ENCODE measurements around the gene COG3.

The COG3 gene

DNA sequence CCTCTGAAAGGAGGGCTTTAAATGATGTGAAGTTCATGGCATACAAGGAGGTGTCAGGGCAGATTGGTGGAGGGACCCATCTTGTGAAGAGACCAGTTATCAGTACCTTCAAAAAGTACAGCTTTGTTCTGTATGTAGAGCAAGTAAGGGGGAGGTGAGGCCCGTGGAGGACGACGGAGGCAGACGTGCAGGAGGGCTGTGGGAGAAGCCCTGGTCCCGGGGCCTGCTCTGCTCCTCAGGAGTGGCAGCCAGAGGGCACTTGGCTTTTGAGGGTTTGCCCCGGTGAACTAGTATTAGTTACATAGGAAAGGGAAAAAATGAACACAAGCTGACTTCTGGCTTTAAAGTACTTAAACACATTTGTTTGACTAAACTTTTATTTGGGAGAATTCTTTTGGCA lies 42.1 kb downstream of the COG3 start:
- DNase-seq: no peak

DNA sequence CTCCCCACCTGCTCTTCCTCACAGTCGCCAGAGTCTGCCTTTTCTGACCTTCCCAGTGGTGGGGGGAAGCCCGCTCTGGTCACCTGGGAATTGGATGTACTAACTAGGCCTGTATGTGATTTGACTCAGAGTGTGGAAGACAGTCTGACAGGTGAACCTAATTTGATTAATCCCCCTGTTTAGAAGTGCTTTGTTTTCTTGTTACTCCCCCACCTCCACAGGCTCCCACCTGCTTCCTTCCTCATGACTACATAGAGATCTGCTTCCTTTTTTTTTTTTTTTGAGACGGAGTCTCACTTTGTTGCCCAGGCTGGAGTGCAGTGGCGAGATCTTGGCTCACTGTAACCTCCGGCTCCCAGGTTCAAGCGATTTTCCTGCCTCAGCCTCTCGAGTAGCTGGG lies 44.0 kb downstream of the COG3 start:
- no peak for DNase-seq

DNA sequence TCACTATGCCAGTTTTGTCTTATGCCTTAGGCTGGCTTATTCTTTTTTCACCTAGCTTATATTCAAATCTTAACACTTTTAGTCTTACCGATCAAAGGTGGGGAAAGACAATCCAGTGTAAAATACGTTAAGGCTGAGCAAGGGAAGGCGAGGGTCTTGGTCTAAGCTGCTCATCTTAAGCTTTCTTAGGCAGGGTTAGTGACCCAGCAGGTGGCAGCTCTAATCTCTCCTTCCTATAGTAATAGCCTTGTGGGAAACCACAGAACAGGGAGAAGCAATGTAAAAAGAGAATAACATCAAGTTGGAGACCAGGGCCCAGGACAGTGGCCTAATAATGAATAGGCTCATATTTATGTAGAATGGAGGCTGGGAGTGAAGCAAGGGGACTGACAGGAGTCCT lies 45.9 kb downstream of the COG3 start:
- no peak for DNase-seq

DNA sequence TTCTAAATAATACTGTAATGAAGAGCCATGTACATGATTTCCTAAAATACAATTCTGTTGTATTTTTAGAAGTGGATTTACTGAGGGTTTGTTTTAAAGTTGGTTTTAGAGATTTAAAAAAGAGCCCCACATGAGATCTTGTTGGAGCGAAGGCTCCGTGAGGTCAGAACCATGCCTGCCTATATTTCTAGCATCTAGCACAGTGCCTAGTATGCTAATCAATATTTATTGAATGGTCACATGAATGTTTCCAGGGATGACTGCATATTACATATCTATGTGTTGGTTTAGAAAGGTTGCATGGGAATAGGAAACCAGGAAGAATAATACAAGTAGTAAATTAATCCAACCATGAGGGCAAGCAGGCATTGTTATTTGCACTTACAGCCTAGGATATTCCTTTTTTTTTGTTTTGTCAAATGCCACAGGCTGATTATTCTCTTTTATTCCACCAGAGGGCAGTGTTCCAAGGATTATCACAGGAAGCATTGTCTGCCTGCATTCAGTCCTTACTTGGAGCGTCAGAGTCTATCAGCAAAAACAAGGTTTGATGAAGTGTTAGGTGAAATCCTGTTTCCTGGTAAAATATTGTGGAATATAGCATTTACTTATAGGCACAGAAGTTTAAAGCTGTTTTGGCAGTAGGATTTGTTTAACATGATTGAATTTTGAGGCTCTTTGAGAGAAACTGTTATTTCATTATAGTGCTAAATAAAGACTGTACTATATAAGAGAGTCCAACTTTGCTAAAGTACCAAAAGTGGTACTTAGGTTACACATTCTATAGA lies 46.8 kb downstream of the COG3 start:
- DNase-seq: peak in 2 of 14 donors; percentile 1 to 30

DNA sequence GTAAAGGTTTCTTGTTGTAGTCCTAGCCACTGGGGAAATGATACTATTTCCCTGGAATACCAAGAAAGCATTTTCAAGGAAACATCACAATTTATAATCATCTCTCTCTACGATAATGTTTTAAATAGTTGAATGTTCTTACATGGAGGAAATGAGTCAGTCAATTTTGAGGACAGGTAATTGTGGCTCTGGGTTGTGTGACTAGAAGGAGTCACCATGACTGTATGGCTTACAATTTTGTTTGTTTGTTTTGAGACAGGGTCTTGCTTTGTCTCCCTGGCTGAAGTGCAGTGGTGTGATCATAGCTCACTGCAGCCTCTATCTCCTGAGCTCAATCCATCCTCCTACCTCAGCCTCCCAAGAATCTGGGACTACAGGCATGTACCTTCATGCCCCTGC lies 47.4 kb downstream of the COG3 start:
- DNase-seq: no peak

DNA sequence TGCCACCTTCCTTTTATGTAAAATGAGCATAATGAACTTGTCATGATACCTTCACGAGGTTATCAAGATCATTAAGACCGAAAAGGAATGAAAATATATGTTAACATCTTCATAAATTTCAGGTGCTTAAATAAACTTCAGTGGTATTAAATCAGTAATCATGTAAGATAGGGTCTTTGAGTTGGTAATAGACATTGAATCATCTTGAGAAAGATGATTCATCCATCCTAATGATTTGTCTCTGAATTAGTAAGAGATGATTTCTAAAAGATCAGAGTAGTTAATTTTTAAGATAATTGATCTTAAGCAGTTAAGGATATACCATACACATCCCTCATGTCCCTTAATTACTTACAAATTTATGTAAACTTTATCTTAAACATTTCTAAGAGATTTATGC lies 52.0 kb downstream of the COG3 start:
- DNase-seq: no peak

DNA sequence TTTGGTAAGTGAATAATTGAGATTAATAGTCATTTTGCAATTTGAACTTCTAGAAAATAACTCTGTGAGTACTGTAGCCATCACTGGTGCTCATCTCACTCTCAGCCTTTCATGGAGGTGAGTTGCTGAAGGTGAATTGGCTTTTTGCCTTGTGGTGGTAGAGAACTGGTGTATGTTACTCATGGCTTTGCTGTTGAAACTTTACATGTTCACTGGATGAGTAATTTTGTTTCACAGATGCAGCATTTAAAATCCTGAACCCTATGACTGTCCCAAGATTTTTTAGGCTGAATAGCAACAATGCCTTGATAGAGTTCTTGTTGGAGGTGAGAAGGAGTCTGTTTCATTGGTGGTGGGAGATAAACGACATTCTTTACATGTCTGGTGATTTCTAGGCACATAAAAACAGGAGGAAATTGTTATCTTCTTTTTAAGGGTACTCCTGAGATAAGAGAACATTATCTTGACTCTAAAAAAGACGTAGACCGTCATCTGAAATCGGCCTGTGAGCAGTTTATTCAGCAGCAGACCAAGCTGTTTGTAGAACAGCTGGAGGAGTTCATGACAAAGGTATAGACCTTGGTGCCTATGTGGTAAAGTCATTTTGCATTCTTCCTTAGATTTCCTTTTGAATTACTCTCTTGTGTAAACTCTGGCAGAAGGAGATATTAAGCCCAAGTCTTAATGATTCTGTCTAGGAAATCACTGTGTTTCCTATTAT lies 53.9 kb downstream of the COG3 start:
- DNase-seq: no peak

DNA sequence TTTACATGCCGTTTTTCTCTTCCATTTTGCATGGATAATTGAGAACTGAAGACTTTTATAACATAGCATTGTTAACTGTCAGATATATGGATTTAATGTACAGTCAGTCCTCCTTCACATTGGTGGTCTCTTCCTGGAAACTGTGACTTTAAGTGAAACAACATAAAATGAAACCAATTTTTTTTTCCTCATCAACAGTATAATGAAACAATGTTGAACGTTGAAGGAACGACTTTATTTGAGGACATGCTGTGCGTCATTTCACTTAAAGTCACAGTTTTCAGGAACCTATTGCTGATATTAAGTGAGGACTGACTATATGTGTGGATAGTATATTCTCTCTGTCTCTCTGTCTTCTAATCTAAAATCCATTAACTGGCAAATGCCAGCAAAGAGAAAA lies 54.8 kb downstream of the COG3 start:
- no peak for DNase-seq

DNA sequence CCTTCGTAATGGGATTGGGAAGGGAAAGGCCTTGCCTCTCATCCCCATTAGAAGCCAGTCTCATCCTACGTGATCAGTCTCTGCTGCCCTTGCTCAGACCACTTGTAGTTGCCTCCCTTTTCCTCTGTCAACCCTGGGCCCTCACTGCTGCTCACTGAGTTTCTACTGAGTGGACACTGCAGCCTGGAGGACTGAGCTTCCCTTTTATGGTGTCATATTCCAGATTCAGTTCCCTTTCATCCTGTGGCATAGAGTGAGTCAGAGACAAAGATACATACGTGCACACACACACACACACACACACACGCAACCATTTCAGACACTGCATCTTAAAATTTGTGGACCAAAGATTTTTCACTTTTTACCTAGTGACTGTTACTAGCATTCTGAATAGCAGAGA lies 56.6 kb downstream of the COG3 start:
- no peak for DNase-seq

DNA sequence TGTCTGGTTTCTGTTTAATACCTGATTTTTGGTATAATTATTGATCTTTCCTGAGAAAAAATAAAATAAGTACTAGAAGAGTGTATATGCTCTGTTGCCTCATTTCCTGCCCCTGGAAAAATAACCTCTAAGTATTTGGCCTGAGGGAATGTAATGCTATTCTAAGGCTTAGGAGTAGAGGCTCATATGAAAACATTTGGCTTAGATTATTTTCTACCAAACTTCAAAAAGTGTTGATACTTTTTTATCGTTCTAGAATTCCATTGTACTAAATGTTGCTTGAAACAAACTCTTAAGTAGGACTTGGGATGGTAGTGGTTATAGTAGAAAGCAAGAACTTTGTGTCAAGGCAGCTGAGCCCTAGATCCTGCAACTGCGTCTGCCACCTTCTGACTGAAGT lies 57.8 kb downstream of the COG3 start:
- no peak for DNase-seq

DNA sequence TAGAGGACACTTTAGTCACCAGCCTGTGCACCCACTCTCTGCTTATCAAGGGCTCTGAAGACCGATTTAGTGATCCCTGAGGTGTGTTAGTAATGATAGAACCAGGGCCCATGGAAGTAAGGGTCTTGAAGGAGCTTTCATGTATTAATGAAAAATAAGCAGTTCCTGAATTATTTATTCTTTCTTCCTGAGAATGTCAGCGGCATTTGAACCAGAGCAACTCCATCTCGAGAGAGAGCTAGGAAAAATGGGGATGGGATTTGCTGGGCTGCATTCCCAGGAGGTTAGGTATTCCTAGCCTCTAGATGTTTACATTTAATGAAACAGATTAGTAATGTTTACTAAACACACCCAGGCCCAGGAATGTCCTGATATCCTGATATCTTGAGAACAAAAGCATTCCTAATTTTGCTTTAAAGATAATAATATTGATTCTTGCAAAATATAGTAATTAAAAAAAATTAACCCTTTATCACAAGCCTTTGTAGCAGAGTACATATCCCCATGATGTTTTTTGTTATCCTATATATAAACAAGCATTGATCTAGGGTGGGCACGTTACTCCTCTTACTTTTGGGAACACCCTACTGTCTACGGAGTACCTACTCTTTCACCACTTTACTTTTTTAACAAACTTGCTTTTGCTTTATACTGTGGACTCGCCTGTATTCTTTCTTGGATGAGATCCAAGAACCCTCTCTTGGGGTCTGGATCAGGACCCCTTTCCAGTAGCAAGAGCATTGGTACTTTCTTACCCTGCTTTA lies 63.1 kb downstream of the COG3 start:
- no peak for DNase-seq

DNA sequence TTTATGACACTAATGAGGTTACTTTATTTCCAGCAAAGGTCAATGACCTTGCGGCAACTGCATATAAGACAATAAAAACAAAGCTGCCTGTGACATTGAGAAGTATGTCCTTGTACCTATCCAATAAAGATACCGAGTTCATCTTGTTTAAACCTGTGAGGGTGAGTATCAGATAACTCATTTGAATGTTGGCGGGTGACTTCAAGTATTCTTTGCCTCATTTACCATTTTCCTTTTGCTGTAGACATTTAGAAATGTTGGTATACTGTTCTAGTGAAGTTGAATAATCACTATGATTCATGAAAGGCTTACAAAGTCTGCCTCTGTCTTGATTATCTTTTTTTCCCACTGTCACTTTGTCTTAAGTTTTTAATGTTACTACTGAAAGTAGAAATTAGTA lies 65.0 kb downstream of the COG3 start:
- no peak for DNase-seq

DNA sequence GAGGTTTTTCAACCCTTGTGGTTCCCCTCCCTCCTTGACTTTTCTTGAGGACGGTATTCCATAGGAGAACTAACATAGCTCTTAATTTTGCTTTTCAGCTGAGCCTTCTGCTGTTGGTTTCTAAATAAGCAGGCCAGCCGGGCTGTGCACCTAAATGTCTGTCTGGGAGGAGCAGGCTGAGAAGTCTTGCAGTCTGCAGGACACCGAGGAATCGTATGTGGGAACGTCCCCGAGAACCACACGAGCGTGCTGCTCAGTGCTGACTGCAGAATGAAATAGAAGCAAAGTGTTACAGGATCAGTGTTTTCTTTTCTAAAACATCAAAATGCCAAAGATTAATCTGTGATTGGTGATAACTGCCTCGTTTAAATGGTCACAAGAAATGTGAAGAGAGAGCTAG lies 69.9 kb downstream of the COG3 start:
- DNase-seq: no peak

DNA sequence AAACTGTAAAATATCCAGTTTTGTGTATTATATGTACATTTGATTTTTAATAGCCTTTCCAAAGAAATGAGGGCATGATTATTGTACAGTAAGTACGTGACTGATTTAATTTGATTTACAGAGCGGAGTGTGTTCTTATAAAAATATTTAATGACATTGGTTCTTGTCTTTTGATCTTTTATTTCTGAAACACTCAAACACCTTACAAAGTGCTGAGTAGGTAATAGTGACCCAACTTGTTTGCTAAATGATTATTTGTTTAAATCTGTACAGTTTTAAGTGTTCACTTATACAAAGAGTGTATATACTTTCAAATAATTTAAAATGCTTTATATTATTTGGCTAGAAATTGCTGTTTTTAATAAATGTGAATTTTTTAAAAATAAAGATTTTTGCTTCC lies 71.5 kb downstream of the COG3 start:
- DNase-seq: no peak

DNA sequence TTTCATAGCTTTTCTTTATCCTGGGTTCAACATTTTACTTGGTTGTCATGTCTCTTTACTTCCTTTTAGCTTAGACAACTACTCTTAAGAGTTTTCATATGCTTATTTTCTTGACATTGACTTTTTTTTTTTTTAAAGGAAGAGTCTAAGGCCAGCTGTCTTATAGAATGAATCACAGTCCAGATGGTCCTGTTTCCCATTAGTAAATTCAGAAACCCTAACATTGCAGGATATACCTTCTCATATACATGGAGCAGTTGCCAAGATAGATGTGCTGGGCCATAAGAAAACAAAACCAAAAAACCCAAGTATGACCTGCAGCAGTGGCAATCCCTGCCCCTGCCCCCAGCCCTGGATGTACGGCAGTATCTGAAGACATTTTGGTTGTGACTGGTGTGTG lies 72.8 kb downstream of the COG3 start:
- no peak for DNase-seq

DNA sequence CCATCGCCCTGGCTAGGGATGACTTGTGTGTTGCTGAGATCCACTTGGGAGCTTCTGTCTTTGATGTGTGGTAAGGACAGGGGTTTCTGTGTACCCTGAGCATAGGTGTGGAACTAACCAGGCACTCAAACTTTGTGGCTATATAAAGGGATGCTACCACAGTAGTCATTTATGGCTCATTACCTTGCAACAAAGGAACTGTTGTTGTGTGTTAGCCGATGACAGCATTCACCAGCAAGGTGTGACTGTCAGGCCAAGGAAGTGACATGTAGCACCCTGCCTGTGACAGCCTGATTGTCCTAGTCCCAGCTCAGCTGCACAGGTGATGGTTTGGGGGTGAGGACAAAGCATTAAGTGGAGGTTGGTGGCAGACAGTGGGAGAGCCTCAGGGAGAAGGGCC lies 73.6 kb downstream of the COG3 start:
- no peak for DNase-seq

DNA sequence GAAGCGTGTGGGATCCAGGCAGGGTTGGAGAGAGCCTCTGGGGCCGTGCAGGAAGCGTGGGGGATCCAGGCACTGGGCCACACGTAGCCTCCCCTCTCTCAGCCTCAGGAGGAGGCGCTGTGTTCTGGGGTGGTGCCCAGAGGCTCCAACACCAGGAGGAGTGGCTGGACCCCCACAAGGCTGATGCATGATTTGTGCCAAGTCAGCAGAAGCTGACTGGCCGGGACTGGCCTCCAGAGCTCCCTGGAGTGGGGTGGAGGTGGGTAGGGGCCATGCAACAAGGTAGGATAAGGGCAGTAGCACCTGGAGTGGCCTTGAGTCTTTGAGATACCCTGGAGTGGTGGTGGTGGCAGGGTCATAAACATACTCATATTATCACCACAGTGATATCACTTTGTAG lies 75.5 kb downstream of the COG3 start:
- no peak for DNase-seq

DNA sequence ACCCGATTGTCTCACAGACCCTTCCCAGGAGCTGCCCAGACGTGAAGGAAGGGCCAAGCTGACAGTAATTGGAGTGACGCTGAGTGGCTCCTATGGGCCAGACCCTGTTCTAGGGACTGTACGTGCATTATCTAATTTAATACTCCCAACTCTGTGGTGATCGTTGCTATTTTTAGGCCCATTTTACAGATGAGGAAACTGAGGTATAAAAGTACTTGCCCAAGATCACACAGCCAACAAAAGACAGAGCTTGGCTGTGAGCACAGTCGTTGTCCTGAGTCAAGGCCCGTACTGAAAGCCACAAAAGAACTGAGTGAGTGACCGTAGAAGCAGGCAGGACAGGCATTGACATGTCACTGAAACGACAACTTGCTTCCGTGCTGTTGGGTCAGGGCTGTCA lies 76.1 kb downstream of the COG3 start:
- DNase-seq: no peak

DNA sequence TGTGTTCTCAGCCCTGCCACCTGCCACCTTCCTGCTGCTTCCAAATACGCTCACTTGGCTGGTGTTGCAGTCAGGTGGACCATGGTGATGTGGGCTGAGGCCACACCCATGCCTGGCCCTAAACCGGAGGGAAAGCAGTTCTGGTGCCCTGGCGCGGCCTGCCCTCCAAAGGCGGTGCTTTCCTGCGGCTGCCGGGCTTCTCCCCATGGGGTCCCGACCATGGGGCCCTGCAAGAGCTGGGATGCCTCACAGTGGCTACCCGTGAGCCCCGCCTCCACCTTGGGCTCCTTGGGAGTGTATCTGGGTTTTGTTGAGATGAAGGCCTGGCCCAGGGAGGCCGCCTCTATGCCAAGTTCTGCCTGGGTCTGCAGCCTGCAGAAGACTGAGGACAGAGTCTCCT lies 77.1 kb downstream of the COG3 start:
- DNase-seq: no peak

DNA sequence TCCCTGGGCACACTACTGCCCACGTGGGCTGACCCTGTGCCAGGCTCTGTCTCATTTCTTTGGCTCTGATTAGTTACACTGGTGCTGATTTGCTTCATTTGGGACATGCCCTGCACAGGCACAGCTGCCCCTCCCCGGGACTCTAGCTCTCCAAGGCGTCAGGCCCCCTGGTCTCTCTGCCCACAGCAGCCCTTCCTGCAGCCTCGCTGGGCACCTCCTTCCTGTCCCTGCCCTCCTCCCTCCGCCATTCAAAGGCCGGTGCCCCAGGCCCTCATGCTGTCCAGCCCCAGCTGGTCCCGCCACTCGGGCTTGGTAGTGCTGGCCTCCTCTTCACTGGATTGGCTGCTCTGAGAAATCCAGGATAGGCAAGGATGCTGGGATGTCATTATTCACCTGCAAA lies 77.7 kb downstream of the COG3 start:
- DNase-seq: no peak

DNA sequence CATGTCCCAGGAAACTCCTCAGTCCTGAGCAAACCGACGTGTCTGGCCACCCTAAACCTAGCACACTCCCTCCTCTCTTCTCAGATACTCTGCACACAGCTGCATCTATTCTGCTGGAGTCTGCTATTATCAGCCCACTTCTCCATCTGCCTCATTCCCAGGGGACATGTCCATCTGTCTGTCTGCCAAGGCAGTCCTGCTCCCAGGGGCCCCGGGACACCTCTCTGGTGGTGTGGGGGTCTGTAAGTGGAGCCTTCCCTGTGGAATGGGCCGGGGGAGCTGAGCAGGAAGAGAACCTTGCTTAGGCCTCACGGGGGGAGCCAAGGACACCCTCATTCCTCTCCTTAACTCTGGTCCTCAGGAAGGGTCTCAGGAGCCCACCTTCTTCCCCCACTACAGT lies 78.1 kb downstream of the COG3 start:
- DNase-seq: no peak

DNA sequence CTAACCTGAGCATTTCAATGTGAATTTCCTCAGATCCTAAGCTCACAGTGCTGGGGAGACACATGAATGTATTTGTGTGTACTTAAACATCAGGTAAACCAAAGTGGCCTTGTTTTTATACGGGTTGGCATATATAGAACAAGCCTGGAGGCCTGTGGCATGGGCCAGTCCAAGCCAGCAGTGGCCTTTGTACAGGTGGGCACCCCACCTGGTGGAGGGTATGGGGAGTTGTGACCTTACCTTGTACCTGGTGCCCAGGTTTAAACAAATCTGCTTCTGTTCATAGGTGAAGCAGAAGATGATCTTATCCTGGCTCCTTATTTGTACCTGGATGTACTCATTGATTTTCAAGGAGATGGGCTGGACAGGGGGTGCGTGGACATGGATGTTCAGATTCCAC lies 79.8 kb downstream of the COG3 start:
- DNase-seq: no peak

DNA sequence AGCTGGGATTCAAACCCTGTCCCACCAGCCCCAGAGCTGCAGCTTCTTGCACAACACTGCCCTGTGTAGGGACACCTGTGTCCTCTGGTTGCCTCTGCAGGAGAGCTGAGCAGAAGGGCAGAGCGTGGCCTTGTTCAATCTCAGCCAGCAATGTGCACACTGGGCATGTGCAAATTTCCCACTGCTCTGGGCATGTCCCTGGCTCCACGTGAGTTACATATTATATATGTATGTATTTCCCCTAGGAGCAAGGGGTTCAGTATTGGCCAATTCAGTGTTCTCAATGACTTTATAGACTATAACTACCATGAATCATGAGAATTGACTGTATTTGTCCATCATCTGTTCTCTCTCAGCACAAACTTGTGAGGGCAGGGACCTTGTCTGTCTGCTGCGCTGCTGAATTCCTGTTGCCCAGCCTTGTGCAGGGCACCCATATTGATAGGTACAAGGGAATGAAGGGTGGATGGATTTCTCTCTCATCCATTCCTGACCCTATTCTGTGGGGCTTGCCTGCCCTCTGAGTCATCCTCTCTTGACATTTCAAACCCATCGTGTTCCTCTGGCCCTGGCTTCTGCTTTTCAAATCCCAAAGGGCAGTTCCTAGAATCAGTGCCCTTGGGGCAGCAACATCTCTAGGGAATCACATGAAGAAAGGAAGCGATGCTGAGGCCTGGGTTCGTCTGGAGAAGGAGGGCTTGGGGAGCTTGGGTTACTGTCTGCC lies 81.1 kb downstream of the COG3 start:
- no peak for DNase-seq
